SIG-M5 (cell line): ENCODE measurements around the gene CLOCK.

ENCODE experiments used
- DNase-seq: peaks from one replicate; lab custom pipeline; 2025; lab: John Stamatoyannopoulos, UW

The CLOCK gene

DNA sequence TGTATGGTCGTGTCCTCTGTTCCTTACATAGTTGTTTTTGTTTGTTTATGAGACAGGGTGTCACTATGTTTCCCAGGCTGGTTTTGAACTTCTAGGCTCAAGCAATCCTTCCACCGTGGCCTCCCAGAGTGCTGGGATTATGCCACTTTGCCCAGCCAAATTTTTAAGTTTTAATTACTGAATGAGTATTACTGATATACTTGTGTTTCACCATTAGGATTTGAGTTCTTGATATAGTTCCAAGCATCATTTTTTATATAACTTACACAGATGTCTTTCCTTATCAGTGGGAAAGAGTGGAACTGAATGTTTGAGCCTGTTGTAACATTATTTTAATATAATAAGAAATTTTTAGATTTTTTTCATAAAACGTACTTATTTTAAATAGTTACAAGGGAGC is 130.5 kb downstream of the CLOCK start:
- no peak for DNase-seq

DNA sequence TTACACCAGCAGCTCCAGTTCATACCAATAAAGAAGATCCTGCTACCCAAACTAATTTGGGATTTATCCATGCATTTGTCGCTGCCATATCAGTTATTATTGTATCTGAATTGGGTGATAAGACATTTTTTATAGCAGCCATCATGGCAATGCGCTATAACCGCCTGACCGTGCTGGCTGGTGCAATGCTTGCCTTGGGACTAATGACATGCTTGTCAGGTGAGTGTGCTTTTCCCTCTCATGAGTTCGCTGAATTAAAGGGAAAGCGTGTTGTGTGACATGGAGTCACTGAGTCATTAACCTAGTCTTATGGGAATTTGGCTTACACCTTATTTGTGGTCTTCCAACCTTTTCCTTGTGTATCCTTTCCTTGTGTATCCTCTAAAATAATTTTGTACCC is 135.1 kb downstream of the CLOCK start:
- DNase-seq = no peak

DNA sequence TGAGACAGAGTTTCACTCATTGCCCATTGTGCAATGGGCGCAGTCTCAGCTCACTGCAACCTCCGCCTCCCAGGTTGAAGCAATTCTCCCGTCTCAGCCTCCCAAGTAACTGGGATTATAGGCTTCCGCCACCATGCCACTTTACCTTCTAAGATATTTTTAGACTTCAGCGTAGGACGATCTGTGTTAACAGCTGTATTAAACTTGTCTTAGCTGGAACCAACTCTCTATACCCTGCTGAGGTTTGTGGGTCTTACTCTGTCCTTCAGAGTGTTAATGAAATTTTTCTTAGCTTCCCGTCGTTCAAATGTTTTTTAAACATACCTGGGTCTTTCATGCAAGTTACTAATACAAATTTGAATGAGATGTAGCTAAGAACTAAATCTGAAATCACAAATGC is 136.3 kb downstream of the CLOCK start:
- DNase-seq = no peak

DNA sequence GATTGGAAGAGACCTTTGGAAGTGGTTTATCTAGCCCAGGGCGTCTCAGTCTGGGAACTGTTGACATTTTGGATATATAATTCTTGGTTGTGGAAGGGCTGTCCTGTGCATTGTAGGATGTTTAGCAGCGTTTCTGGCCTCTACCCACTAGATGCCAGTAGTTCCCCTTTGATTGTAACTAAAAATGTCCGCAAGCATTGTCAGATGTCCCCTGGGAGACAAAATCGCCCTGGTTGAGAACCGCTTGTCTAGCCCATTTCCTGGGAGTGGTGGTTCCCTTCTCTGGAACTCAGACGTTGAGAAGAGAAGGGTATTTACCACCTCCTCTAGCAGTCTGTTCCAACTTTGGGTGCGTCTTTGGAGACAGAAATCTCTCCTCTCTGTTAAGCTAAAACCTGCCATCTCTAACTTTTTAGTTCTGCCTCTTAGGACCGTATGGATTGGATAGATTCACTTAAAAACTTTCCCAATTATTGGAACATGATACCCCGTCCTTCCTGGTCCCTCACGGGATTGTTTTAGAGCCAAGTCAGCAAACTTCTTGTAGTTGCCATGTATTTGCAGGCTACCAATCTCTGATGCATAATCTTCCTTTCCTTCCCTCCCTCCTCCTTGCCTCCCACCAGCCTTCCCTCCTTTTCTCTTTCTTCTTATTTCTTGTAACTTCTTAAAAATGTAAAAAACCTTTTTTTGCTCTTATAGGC is 137.1 kb downstream of the CLOCK start:
- no peak for DNase-seq

DNA sequence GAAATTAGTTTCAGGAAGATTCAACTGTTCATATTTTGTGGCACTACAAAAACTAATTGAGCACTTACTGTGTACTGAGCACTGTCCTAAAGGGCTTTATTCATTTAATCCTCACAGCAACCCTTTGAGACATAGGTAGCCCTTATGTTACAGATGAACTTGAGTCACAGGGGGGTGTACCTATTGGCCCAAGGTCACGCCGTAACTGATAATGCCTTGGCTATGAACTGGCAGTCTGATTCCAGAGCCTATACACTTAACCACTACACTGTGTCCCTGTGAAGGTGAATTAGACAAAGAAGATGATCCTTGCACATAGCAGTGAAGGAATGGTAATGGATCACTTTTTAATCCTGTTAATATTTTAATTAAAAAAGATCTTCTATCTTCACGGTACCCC is 138.9 kb downstream of the CLOCK start:
- no peak for DNase-seq

DNA sequence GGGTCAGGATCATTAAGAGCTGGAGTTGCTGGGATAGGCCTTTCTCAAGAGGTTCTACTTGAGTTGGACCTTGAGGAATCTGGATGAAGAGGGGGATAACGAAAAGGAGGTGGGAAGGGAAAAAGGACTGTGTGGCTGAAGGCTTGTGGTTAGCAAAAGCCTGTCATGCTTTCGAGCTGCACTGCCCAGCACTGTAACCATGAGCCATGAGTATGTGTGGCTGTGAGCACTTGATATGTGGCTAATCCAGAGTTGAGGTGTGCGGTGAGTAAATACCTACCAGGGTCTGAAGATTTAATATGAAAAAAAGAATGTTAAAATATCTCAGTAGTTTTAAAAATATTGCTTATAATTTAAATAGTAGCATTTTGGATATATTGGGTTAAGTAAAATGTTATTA is 139.6 kb downstream of the CLOCK start:
- DNase-seq = no peak

DNA sequence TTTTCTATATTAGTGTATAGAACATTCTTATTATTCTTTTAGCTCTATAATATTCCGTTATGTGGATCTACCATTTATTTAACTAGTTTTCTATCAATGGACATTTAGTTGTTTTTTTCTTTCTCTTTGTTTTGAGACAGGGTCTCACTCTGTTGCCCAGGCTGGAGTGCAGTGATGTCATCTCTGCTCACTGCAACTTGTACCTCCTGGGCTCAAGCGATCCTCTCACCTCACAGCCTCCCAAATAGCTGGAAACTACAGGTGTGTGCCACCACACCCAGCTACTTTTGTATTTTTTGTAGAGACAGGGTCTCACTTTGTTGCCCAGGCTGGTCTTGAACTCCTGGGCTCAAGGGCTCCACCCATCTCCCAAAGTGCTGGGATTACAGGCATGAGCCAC is 140.2 kb downstream of the CLOCK start:
- no peak for DNase-seq

DNA sequence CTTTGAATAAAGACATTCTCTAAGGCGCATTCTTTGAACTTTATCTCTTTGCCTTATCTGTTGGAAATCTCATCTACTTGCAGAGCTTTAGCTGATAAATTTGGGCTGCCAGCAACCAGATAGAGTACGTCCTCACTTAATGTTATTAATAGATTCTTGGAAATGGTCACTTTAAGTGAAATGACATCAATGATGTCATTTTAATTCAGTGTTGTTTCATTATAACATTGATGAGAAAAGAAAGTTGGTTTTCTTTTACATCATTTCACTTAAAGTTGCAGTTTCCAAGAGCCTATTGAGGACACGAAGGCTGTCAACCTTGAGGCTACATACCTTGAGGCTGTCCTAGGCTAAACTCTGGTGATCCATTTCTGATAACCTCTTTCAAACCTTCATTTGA is 141.6 kb downstream of the CLOCK start:
- no peak for DNase-seq

DNA sequence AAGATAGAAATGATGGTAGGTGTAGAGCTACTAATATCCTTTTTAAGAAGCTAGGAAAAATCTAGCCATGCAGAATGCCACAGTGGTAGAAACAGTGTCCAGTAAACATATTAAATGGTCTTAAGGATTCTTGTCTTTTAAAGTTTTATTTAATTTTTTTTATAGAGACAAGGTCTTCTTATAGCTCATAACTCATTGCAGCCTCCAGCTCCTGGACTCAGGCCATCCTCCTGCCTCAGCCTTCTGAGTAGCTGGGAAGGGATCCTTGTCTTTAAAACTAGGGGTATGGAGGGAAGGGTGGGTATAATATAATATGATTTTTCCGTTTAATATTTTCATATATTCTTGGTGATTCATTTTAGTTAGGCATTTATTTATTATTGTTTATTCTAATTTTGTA is 147.1 kb downstream of the CLOCK start:
- DNase-seq = no peak

DNA sequence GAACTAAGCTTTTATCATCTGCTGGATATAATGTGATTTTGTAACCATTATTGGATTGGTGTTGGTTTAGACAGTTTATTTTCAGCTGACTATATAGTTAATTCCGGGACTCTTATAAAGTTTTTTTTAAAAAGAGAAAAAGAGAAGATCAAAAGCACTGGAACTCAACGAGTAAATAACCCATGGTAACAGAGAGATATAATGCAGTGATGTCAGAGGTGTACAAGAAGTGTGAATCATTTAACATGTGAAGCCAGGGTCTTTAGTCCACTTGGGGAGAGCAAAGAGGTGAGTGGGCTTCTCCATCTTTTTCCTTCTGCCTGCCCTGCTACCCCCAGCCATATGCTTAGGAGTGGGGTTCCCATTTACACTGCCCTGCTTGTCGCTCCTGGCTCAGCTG is 147.7 kb downstream of the CLOCK start:
- no peak for DNase-seq

DNA sequence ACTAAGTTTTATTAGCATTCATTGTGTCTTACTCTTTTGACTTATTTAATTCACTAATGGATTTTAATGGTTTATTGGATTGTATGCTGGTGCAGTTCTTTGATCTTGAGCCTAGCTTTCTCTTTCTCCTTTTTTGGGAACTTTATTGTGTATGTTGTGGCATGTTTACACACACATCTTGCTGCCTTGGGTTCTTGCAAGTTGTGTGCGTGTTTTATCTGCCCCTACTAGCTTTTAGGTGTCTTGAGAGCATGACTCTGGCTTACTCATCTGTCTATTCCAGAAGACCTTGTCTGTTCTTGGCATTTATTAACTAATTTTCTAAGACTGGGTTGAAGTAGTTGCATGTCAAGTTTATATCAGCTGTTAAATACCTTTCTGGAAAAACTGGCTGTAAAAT is 148.2 kb downstream of the CLOCK start:
- no peak for DNase-seq

DNA sequence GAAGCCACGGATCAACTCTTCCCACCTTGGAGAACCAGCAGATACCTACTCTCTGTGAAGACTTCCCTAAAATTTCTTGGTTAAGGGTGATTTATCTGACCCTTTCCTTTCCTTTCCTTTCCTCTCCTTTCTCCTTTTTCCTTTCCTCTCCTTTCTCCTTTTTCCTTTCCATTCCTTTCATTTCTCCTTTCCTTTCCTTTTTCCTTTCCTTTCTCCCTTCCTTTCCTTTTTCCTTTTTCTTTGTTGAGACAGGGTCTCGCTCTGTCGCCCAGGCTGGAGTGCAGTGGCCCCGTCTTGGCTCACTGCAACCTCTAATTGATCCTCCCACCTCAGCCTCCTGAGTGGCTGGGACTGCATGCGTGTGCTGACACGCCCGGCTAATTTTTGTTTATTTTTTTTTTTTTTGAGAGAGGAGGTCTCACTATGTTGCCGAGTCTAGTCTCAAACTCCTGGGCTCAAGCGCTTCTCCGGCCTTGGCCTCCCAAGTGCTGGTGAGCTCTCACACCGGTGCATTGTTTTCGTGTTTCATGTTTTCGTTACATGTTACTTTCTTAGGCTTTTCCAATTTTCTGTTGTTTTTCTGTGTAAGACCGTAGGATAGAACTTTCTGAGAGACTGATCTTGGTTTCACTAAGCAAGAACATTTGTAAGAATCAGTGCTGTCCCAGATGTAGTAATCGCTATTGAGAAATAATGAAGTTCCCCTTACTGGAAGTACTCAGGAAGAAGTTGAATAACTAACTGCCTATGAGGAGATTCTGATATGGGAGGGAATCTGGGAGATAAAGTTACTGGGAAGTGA is 149.0 kb downstream of the CLOCK start:
- DNase-seq = no peak

DNA sequence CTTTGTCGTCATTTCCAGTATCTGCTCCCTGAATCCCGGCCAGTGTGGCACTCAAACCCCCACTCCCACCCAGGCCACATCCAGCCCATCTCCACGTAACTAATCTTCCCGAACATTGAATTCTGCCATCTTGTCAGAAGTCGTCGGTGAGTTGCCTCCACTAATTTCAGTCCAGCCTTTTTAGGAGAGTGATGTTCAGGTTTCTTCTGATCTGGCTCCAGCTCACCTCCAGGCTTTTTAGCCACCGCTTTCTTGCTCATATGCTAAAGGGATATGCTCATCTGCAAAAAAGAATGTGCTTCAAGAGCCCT is 149.6 kb downstream of the CLOCK start:
- no peak for DNase-seq

DNA sequence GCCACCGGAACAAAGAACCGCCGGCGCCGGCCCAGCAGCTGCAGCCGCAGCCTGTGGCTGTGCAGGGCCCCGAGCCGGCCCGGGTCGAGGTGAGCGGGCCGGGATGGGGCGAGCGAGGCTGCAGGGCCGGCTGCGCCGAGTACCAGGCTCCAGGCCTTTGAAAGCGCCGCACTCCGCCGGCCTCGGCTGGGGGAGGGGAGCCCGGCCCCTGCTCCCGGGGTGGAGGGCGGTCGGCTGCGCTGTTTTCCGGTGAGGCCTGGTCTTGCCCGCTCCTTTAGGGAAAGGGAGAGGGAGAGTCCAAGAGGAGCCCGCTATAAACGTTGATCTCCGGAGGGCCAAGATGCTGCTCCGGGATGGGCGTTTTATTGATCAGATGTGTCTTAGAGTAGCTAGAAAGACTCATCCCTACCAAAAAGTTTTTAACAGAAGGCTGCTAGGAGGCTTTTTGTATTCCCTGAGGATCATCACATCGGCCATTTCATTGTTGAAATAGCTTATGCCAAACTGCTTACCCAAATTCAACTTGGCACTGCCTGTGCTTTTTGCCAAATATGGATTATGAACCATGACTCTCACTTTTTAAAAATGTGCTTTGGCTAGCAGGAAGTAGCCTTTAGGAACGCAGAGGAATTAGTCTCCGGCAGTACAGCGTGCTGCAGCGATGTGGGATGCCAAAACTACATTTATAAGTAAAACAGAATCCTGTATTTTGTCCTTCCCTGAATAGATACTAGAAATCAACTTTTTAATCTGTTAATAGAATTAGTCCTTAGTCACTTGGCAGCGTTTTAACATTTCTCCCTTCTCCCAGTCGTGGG is 150.2 kb downstream of the CLOCK start:
- DNase-seq = no peak

DNA sequence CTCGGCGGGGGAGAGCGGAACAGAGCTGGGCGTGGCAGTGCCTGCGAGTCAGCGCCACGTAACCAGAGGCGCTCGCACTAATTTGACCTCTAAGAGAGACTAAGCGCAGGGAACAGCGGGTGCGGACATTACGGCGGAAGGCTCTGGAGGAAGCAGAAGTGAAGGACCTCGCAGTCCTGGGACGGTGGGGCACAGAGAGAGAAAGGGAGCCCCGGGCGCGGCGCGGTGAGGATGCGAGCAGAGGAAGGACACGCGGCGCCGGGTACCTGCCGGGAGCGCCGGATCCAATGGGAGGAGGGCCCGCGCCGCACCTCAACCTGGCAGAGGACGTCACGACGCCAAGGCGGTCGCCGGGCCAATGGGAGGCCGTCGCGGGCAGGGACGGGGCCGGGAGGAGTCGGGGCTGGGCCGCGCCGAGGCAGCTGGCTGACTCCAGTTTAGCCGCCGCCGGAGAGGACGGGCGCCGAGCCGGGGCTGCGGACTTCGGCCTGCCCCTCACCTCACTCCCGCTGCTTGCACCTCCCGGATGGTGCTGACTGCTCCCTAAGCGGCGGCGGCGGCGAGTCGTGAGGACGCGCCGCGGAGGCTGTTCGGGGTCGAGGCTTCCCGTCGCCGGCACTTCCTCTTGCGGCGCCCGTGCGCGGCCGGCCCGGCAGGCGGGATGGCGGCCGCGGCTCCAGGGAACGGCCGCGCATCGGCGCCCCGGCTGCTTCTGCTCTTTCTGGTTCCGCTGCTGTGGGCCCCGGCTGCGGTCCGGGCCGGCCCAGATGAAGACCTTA is 151.0 kb downstream of the CLOCK start, which contains the start of gene TMEM165:
TMEM165 (plus strand) TSS at position 429 of the 779 bp plus-strand sequence; CDS start at position 662, 233 bp downstream.
- peak; percentile 52 for DNase-seq

DNA sequence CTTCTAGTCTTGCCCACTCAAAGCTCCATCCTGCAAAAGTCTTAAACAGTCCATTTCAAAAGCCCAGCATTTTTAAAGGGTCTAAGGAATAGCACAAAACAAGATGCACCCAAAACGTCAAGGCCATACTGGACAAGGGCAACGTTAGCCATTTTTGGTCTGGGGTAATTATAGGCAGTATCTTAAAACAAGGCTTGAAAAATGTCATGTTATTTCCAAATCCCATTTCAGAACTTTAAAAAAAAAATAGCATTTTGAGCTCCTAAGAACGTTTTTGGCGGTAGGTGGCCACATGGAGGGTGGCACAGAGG is 151.5 kb downstream of the CLOCK start:
- DNase-seq = no peak

DNA sequence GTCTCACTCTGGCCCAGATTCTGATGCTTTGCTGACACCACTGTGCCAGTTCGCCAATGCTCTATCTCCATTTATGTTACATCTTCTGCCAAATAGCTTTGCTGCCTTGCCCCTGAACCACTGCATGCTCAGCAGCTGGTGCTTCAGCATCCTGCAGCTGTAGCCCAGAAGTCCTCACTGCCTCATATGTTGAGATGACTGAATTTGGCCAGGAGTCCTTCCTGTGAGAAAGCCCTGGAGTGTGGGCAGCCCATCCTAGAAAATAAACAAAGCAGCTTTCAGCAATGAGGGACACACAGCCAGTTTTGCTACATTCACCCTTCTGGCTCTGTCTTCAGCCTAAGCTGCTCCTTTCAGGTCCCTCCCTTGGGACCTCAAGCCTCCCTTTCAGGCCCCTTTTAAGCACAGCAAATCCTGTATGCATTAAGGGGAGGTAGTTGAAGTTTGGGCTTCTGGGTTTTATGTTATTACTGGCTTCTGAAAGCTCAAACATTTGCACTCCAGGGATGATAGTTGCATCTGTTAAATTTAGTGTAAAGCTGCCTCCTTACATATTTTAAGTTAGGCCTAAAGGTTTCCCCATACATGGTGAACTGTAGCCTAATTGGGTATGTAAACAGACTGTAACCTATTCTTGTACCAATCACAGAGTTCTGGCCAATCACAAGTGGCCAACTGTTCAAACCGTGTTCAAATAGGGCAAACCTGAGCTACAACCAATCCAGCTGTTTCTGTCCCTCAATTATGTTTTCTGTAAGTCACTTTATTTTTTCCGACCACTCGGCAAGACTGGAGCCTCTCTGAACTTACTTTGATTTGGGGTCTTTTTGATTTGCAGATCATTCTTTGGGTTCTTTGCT is 153.0 kb downstream of the CLOCK start:
- DNase-seq = no peak

DNA sequence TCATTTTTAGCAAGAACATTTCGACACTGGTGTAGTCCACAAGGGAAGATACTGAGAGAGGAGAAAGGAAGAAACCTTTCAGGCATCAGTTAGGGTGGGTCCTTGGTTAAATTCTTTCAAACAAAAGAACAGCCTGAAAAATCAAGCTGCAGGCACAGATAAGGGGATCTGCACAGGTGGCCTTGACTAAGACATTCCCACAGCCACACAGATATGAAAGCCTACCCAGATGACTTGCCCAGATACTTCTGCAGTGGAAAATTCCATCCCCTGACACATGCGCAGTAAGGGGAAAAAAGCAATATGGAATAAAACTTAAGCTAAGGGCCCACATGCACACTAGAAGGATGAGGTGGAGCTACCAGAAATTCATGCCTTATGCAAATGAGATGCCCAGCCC is 159.9 kb downstream of the CLOCK start:
- no peak for DNase-seq

DNA sequence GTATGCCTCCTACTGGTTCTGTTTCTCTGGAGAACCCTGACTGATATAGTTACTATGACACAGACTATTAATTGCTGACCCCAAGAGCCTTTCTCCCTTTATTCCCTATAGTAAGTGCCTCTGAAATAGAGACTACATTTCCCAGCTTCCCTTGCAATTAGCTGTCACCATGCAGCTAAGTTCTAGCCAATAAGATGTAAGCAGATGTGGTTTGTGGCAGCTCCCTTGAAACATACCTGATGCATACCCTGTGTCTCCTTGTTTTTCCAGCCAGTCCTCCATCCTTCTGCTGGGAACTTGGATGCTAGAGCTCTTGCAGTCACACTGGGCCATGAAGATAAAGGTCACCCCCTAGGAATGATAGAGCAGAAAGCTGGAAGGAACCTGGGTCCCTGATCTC is 160.6 kb downstream of the CLOCK start:
- no peak for DNase-seq

DNA sequence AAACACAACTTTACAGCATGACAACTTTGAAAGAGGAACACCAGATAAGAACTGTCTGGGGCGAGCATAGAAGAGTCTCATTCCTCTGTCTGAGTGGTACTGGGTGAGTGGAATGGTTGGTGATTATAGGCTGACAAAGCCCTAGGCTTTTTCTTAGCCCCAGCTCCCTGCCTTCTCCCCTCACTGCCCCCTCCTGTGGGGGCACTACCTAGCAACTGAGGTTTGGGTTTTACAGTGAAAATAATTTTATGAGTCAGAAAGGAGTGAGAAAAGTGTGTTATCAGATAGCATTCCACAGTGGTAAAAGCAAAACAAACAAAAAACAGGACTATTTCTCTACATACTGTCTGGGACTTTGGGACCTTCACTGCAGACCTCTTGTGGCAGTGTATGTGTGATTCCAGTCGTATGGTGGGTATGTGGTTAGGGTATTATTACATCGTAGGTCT is 161.5 kb downstream of the CLOCK start:
- DNase-seq = no peak

DNA sequence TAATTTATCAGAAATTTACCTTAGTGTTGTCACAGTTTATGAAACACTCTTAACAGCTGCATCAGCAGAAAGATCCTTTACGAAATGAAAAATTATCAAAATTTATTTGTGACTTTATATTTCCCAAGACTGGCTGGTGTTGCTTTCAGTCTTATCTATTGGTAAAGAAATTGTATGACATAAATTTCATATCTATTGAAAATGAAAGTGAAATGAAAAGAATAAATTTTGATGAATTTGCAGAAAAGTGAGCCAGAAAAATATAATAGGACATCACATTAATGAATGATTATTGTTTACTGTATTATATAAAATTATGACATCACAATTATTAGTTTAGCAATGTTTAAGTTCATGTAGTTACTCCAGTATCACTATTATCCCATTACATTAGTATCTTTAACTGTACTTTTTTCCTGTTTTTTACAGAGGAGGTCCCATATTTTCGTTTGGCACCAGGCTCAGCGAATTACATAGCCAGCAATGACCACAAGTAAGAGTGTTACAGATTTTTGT is 164.2 kb downstream of the CLOCK start:
- no peak for DNase-seq
